ENCODE results near the gene UNC119B. TPM values are rescaled to one million over a fixed set of nuclear protein-coding genes. Genes with fewer than 3 reads are reported as not detected.

Gene UNC119B
- total and polyA plus RNA-seq, 2 of the 4 experiments (the other 2 are of a cell fraction), result 8.4 to 21.6 TPM

DNA sequence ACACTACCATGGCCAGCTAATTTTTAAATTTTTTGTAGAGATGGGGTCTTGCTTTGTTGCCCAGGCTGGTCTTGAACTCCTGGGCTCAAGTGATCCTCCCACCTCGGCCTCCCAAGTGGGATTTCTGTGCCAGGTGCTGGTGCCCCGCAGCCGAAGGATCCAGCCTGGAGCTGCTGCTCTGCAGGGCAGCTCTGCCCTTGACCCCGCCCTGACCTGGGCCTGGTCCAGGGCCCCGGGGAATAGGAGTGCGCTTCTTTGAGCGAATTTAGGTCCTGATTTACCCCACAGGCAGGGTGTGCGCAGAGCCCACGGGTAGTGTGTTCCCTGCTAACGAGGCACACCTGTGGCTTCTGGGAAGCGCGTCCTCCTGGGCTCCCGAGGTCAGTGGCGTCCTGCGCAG lies 30.6 kb downstream of the UNC119B start:
- Histone ChIP-seq H2BK120ac (ENCODE audit: low read depth, low read length) (no peak overlapping the region), H3K9ac (ENCODE audit: low read depth, low read length) (no peak overlapping the region), H3K4ac (ENCODE audit: low read depth, low read length) (no peak overlapping the region), H2BK15ac (ENCODE audit: low read depth, low read length) (no peak overlapping the region), H3K4me2 (ENCODE audit: low read depth, low read length) (no peak overlapping the region), H2AFZ (replicated peaks; ENCODE audit: low read length, poor library complexity) (no peak overlapping the region), H4K8ac (ENCODE audit: low read depth in 2 of 2, low read length in 2 of 2) (no peak overlapping the region), H3K9me3 (ENCODE audit: control insufficient read depth, insufficient read depth, low read length) (no peaks in the 10 kb centered on the region), H3K4me1 (ENCODE audit: control insufficient read depth, insufficient read depth, low read length) (no peaks in the 10 kb centered on the region), H3K9me1 (ENCODE audit: insufficient read depth, low read length) (no peaks in the 10 kb centered on the region), H3K14ac (replicated peaks; ENCODE audit: low read depth, low read length) (no peak overlapping the region), H3K36me3 (ENCODE audit: control insufficient read depth, insufficient read depth, low read length) (no peaks in the 10 kb centered on the region; the same call in 1 of the 2 replicates), H3K23ac (ENCODE audit: low read depth, low read length) (no peak overlapping the region), H3K18ac (ENCODE audit: low read depth, low read length) (no peak overlapping the region), H3K27ac (ENCODE audit: insufficient read depth, low read length) (no peak overlapping the region), H2AK9ac (replicated peaks; ENCODE audit: low read depth, low read length, poor library complexity) (no peak overlapping the region), H3K56ac (ENCODE audit: extremely low read depth, insufficient read depth, low read length) (no peak overlapping the region), H4K20me1 (ENCODE audit: insufficient read depth, low read length) (no peaks in the 10 kb centered on the region; the same call in 1 of the 2 replicates), H2BK20ac (ENCODE audit: low read depth, low read length) (no peak overlapping the region), H3K4me3 (ENCODE audit: insufficient read depth, low read depth, low read length) (no peak overlapping the region), H4K5ac (ENCODE audit: low read depth, low read length) (no peak overlapping the region), H2AK5ac (ENCODE audit: low read depth, low read length) (no peak overlapping the region), H3K79me1 (ENCODE audit: low read depth in 1 of 2, low read length in 2 of 2) (no peaks in the 10 kb centered on the region), H4K91ac (ENCODE audit: insufficient read depth, low read depth, low read length) (no peak overlapping the region), H3K27me3 (ENCODE audit: control insufficient read depth, insufficient read depth, low read length) (no peaks in the 10 kb centered on the region), H2BK5ac (ENCODE audit: low read depth, low read length, poor library complexity, severe bottlenecking) (no peak overlapping the region)
- TF ChIP-seq CEBPB (IDR thresholded peaks at IDR 0.05; ENCODE audit: low read depth, low read length) (no peak), SMC3 (IDR thresholded peaks at IDR 0.05; ENCODE audit: low read depth, low read length) (no peak), RCOR1 (IDR thresholded peaks at IDR 0.05; ENCODE audit: insufficient replicate concordance, low read length) (no peak), RFX5 (IDR thresholded peaks at IDR 0.05; ENCODE audit: low read depth, low read length) (no peak), NFE2L2 (IDR thresholded peaks at IDR 0.05; ENCODE audit: low read depth, low read length) (no peak), POLR2A (IDR thresholded peaks at IDR 0.05; ENCODE audit: low read depth, low read length) (no peak), BHLHE40 (IDR thresholded peaks at IDR 0.05; ENCODE audit: low read depth, low read length) (no peak), MAZ (IDR thresholded peaks at IDR 0.05; ENCODE audit: borderline replicate concordance, low read depth, low read length) (no peak), ELK1 (IDR thresholded peaks at IDR 0.05; ENCODE audit: borderline replicate concordance, low read depth, low read length) (no peak), RAD21 (IDR thresholded peaks at IDR 0.05; ENCODE audit: low read length) (no peak), MAFK (IDR thresholded peaks at IDR 0.05; ENCODE audit: low read depth, low read length) (no peak), USF2 (IDR thresholded peaks at IDR 0.05; ENCODE audit: low read depth, low read length) (no peak), CTCF (conservative IDR thresholded peaks at IDR 0.05; ENCODE audit: low read depth, low read length) (no peak), CHD1 (IDR thresholded peaks at IDR 0.05; ENCODE audit: low read depth, low read length) (no peak), MXI1 (IDR thresholded peaks at IDR 0.05; ENCODE audit: borderline replicate concordance, low read depth, low read length) (no peak), FOS (IDR thresholded peaks at IDR 0.05; ENCODE audit: low read depth, low read length) (no peak)
- CTCF ChIA-PET, result no interaction called here
- no TSS peak for BruUV-seq (replicated peaks)
- DNase-seq, result no peak
- in situ Hi-C loops (cut with MboI; ENCODE audit: low sequenced_read_pairs), result no loop called here
- intact Hi-C loops (cut with micrococcal nuclease), result no loop called here
- dilution Hi-C loops (cut with HindIII; ENCODE audit: low sequenced_read_pairs, unreplicated experiment), result no loop called here
- no peak for ATAC-seq (ENCODE audit: low read depth)
- 85% methylated on average over 12 of the region's 15 CpGs; no CpG with 5 or more reads in 1 of the 2 experiments for WGBS, 2 experiments (ENCODE audit: extremely low coverage in 2 of 2, insufficient read length in 1 of 2)
- POLR2A ChIA-PET (ENCODE audit: unreplicated experiment), result no interaction called here

Data from IMR-90 (cell line).